ENCODE data around the gene BBS5. TPM values are rescaled to one million over a fixed set of nuclear protein-coding genes. Genes with fewer than 3 reads are reported as not detected.
A peak's percentile ranks its signal among the peaks of the same experiment; 100 is the strongest.

BBS5 gene
- total RNA-seq, 2 experiments from 2014 or later: 2.8 to 3.2 TPM

DNA sequence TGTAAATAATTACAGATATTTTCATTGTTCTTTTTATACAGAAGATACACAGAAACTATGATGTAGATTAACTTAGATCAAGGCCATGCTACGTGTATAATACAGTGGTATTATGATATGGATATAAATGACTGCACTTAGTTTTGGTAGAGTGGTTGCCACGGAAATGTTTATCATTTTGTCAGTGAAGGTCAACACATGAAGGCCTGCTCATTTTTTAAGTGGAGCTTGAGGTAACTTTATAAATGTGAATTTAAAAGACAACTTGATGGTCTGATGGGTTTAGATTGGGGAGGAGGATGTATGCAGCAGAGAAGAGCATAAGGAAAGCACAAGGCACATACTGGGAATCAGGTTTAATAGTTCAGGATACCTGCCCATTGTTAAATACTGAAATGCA, 14.4 kb upstream of the BBS5 start:
- Mint-ChIP-seq H3K9me3 (no peaks in the 10 kb centered on the region), H3K4me1 (no peaks in the 10 kb centered on the region), H3K36me3 (no peaks in the 10 kb centered on the region), H3K27me3 (peaks cover 2% of the 10 kb centered on the region), H3K27ac (no peak overlapping the region), H3K4me3 (no peak overlapping the region)
- POLR2A ChIA-PET: interaction anchor here (0.6 kb wide), 1 partner anchor 98 kb away, joined by 3 read pairs; no protein-coding TSS in a partner anchor
- ATAC-seq (ENCODE audit: low read depth) (peak; percentile 43), DNase-seq (no peak)

DNA sequence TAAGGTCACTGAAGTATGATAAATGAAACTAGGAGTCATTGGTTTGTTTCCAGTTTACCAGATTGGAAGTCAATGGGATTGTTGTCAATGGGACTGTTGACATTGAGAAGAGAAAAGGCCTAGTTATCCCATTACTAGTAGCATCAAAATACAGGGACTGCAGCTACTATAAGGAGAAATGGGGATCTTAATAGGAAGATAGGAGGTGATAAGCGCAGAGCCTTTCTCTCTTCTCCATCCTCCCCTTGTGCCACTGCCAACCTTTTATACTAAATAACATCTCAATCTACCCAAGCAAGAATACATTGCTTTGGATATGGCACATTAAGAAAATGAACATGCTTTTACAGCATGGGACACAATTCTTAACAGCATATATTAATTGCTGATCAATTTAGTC, 10.5 kb upstream of the BBS5 start:
- no peak overlapping the region for H3K27ac Mint-ChIP-seq
- H3K4me1 Mint-ChIP-seq: no peaks in the 10 kb centered on the region
- POLR2A ChIA-PET: no interaction called here
- no peaks in the 10 kb centered on the region for H3K36me3 Mint-ChIP-seq
- DNase-seq (no peak), ATAC-seq (ENCODE audit: low read depth) (peak; percentile 57)
- no peaks in the 10 kb centered on the region for H3K9me3 Mint-ChIP-seq
- no peak overlapping the region for H3K4me3 Mint-ChIP-seq
- peaks cover 2% of the 10 kb centered on the region for H3K27me3 Mint-ChIP-seq

GRCh38 chr2:169469952-169470572, 9.2 kb upstream of the BBS5 start:
- H3K4me3 Mint-ChIP-seq: no peak overlapping the region
- no peak for DNase-seq
- POLR2A ChIA-PET: no interaction called here
- peak; percentile 34 for ATAC-seq (ENCODE audit: low read depth)
- no peak overlapping the region for H3K27ac Mint-ChIP-seq
- H3K36me3 Mint-ChIP-seq: no peaks in the 10 kb centered on the region
- no peaks in the 10 kb centered on the region for H3K4me1 Mint-ChIP-seq
- H3K9me3 Mint-ChIP-seq: no peaks in the 10 kb centered on the region
- no peaks in the 10 kb centered on the region for H3K27me3 Mint-ChIP-seq

DNA sequence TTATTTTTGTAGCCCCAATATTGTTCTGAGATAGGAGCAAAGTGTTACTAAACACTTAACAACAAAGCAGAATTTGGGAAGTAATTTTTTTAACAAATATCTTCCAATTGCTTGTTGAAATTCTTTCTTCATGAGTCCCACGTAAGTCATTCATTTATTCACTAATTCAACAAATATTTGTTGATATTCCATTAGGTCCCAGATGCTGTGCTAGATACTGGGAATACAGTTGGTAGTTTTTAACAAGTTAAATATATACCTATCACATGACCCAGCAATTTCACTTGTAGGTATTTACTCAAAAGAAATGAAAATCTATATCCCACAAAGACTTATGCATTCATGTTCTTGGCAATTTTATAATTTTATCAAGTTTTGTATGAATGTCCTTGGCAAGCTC, 7.0 kb upstream of the BBS5 start:
- H3K27me3 Mint-ChIP-seq: no peaks in the 10 kb centered on the region
- no peaks in the 10 kb centered on the region for H3K4me1 Mint-ChIP-seq
- H3K27ac Mint-ChIP-seq: no peak overlapping the region
- H3K36me3 Mint-ChIP-seq: no peaks in the 10 kb centered on the region
- H3K4me3 Mint-ChIP-seq: no peak overlapping the region
- no peaks in the 10 kb centered on the region for H3K9me3 Mint-ChIP-seq
- DNase-seq: no peak
- no peak for ATAC-seq (ENCODE audit: low read depth)
- POLR2A ChIA-PET: no interaction called here

DNA sequence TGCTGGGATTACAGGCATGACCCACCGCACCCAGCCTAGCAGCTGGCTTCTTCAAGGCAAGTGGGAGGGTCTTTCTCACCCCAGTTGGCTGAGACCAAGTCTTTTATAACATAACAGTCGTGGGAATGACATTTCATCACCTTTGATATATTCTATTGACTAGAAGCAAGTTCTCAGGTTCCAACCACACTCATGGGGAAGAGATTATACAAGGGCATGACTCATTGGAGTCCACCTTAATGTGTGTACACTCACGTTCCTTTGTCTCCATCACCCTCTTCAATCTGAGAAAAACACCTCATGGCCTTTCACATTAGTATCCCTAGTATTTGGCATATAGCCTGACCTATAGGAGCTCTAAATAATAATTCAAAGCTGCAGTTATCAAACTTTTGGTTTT, 2.8 kb upstream of the BBS5 start:
- Mint-ChIP-seq H3K4me3 (no peak overlapping the region), H3K36me3 (no peaks in the 10 kb centered on the region), H3K27me3 (no peaks in the 10 kb centered on the region), H3K4me1 (peaks cover 15% of the 10 kb centered on the region), H3K9me3 (no peaks in the 10 kb centered on the region), H3K27ac (no peak overlapping the region)
- no peak for DNase-seq
- POLR2A ChIA-PET: no interaction called here
- ATAC-seq (ENCODE audit: low read depth): no peak

- Mint-ChIP-seq H3K4me1 (peaks cover 15% of the 10 kb centered on the region), H3K9me3 (no peaks in the 10 kb centered on the region), H3K27me3 (no peaks in the 10 kb centered on the region), H3K4me3 (peak overlapping the region; percentile 89), H3K36me3 (peaks cover 1% of the 10 kb centered on the region), H3K27ac (peak overlapping the region; percentile 22)
- ATAC-seq (ENCODE audit: low read depth) (no peak), DNase-seq (no peak)
- POLR2A ChIA-PET: no interaction called here
These were observed 955 bp upstream of the BBS5 start for GRCh38 chr2:169478339-169478738.

GRCh38 chr2:169478745-169479256, 493 bp upstream of the BBS5 start:
- Mint-ChIP-seq H3K27ac (peak overlapping the region; percentile 39), H3K4me3 (peak overlapping the region; percentile 89), H3K4me1 (peaks cover 15% of the 10 kb centered on the region), H3K36me3 (peaks cover 6% of the 10 kb centered on the region), H3K27me3 (no peaks in the 10 kb centered on the region), H3K9me3 (no peaks in the 10 kb centered on the region)
- no peak for ATAC-seq (ENCODE audit: low read depth)
- POLR2A ChIA-PET: interaction anchor here (1.0 to 1.4 kb wide), 3 partner anchors 106 to 349 kb away, joined by 3 to 11 read pairs (median 4); partner anchors contain the start of gene UBR3
- DNase-seq: no peak

GRCh38 chr2:169480079-169480465, 778 bp downstream of the BBS5 start:
- POLR2A ChIA-PET: interaction anchor here (1.4 kb wide), 1 partner anchor 105 kb away, joined by 11 read pairs; no protein-coding TSS in a partner anchor
- H3K36me3 Mint-ChIP-seq: peaks cover 6% of the 10 kb centered on the region
- no peak overlapping the region for H3K27ac Mint-ChIP-seq
- no peak for DNase-seq
- no peaks in the 10 kb centered on the region for H3K9me3 Mint-ChIP-seq
- no peaks in the 10 kb centered on the region for H3K27me3 Mint-ChIP-seq
- H3K4me1 Mint-ChIP-seq: peaks cover 15% of the 10 kb centered on the region
- H3K4me3 Mint-ChIP-seq: peak overlapping the region; percentile 89
- ATAC-seq (ENCODE audit: low read depth): no peak

GRCh38 chr2:169485650-169486138, 6.4 kb downstream of the BBS5 start:
- Mint-ChIP-seq H3K36me3 (peaks cover 10% of the 10 kb centered on the region), H3K4me1 (no peaks in the 10 kb centered on the region), H3K27ac (no peak overlapping the region), H3K4me3 (no peak overlapping the region), H3K9me3 (no peaks in the 10 kb centered on the region), H3K27me3 (no peaks in the 10 kb centered on the region)
- ATAC-seq (ENCODE audit: low read depth) (no peak), DNase-seq (no peak)
- POLR2A ChIA-PET: no interaction called here

GRCh38 chr2:169486487-169486886, 7.2 kb downstream of the BBS5 start:
- DNase-seq (no peak), ATAC-seq (ENCODE audit: low read depth) (no peak)
- Mint-ChIP-seq H3K36me3 (peaks cover 10% of the 10 kb centered on the region), H3K9me3 (no peaks in the 10 kb centered on the region), H3K27me3 (no peaks in the 10 kb centered on the region), H3K4me1 (no peaks in the 10 kb centered on the region), H3K27ac (no peak overlapping the region), H3K4me3 (no peak overlapping the region)
- POLR2A ChIA-PET: no interaction called here

DNA sequence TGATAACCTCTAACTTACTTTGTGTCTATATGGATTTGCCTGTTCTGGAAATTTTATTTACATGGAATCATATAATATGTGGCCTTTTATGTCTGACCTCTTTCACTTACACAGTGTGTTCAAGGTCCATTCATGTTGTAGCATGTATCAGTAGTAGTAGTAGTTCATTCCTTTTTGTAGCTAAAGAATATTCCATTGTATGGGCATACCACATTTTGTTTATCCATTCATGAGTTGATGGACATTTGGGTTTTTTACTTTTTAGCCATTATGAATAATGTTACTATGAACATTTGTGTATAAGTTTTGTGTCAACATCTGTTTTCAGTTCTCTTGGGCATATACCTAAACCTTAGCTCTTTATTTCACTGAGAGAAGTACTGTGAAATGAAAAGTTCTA, 11.5 kb downstream of the BBS5 start:
- POLR2A ChIA-PET: no interaction called here
- H3K4me3 Mint-ChIP-seq: no peak overlapping the region
- H3K4me1 Mint-ChIP-seq: no peaks in the 10 kb centered on the region
- H3K27me3 Mint-ChIP-seq: no peaks in the 10 kb centered on the region
- H3K9me3 Mint-ChIP-seq: no peaks in the 10 kb centered on the region
- peaks cover 1% of the 10 kb centered on the region for H3K36me3 Mint-ChIP-seq
- DNase-seq (no peak), ATAC-seq (ENCODE audit: low read depth) (no peak)
- H3K27ac Mint-ChIP-seq: no peak overlapping the region

GRCh38 chr2:169491378-169491777, 12.1 kb downstream of the BBS5 start:
- Mint-ChIP-seq H3K4me3 (no peak overlapping the region), H3K27me3 (no peaks in the 10 kb centered on the region), H3K36me3 (peaks cover 1% of the 10 kb centered on the region), H3K4me1 (no peaks in the 10 kb centered on the region), H3K27ac (no peak overlapping the region), H3K9me3 (no peaks in the 10 kb centered on the region)
- POLR2A ChIA-PET: no interaction called here
- DNase-seq (no peak), ATAC-seq (ENCODE audit: low read depth) (no peak)

- no peaks in the 10 kb centered on the region for H3K9me3 Mint-ChIP-seq
- DNase-seq: no peak
- POLR2A ChIA-PET: no interaction called here
- H3K27ac Mint-ChIP-seq: no peak overlapping the region
- peaks cover 1% of the 10 kb centered on the region for H3K36me3 Mint-ChIP-seq
- no peaks in the 10 kb centered on the region for H3K27me3 Mint-ChIP-seq
- H3K4me3 Mint-ChIP-seq: no peak overlapping the region
- H3K4me1 Mint-ChIP-seq: no peaks in the 10 kb centered on the region
- no peak for ATAC-seq (ENCODE audit: low read depth)
These were observed 14.1 kb downstream of the BBS5 start for GRCh38 chr2:169493360-169493759.

- H3K9me3 Mint-ChIP-seq: no peaks in the 10 kb centered on the region
- H3K27me3 Mint-ChIP-seq: no peaks in the 10 kb centered on the region
- no peak for ATAC-seq (ENCODE audit: low read depth)
- H3K4me1 Mint-ChIP-seq: no peaks in the 10 kb centered on the region
- no peak overlapping the region for H3K27ac Mint-ChIP-seq
- no peak overlapping the region for H3K4me3 Mint-ChIP-seq
- POLR2A ChIA-PET: no interaction called here
- H3K36me3 Mint-ChIP-seq: no peaks in the 10 kb centered on the region
- DNase-seq: no peak
These were observed 16.1 kb downstream of the BBS5 start for GRCh38 chr2:169495310-169495928.
